Nephron (organoid): ENCODE results near the gene APOA4.

Source experiments
- H3K27ac Mint-ChIP-seq, 3 experiments: 2 replicates each; pipeline ENCODE4 v1.8.0; 2020; ENCODE audit warnings: mixed read lengths in 3 of 3, mild to moderate bottlenecking in 2 of 3, moderate library complexity in 1 of 3
- H3K27me3 Mint-ChIP-seq: 2 replicates; pipeline ENCODE4 v1.8.0; 2021; ENCODE audit warnings: low read depth, mild to moderate bottlenecking, moderate library complexity, mixed read lengths
- H3K36me3 Mint-ChIP-seq: 2 replicates; pipeline ENCODE4 v1.8.0; 2020; ENCODE audit warnings: low read depth, mixed read lengths
- H3K4me1 Mint-ChIP-seq: 2 replicates; pipeline ENCODE4 v1.8.0; 2020; ENCODE audit warnings: mixed read lengths
- H3K4me3 Mint-ChIP-seq, 3 experiments: 2 replicates each; pipeline ENCODE4 v1.8.0; 2020; ENCODE audit warnings: mild to moderate bottlenecking in 3 of 3, mixed read lengths in 3 of 3, moderate library complexity in 2 of 3
- H3K9me3 Mint-ChIP-seq: 2 replicates; pipeline ENCODE4 v1.8.0; 2020; ENCODE audit warnings: mixed read lengths
- CTCF ChIP-seq, 3 experiments: fragments of 200-600 bp; sonication (generic); IDR thresholded peaks; one replicate each; pipeline ENCODE4 v1.5.0; 2021; ENCODE audit warnings: antibody characterized with exemption in 3 of 3; ENCODE audit not compliant: unreplicated experiment in 3 of 3

APOA4 gene

DNA sequence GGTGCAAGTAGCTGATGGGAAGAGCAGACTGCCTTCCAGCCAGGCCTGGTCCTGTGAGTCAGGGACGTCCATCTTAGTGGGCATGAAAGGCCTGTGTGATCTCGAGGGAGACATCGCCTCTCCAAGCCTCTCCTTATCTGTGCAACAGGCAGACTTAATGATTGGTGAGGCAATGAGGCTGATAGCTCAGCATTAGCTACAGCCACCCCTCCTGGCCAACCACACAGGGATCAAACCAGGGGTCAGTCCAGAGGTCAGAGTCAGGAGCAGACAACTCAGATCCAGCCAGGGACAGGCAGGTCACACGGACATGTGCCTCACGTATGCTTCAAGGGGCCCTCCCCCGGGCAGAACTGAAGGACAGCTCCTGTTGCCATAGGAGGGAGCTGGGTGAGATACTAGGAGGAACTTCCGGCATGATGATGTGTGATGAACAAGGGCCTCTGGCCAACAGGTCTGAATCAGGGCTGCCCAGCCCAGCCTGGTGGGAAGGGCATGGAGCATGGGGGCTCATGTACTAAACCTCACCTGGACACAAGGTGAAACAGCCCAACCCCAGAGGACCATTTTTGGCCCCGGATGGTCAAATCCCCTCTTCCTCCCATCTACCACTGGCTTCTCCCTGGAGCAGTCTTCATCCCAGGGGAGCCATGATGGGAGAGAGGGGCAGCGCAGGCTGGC lies 3.8 kb upstream of the APOA4 start:
- no peaks in the 10 kb centered on the region for H3K27me3 Mint-ChIP-seq
- TF ChIP-seq CTCF (IDR thresholded peaks at IDR 0.05; ENCODE audit: unreplicated experiment in 3 of 3), result no peak
- no peak overlapping the region for H3K4me3 Mint-ChIP-seq
- H3K9me3 Mint-ChIP-seq, result no peaks in the 10 kb centered on the region
- no peaks in the 10 kb centered on the region for H3K4me1 Mint-ChIP-seq
- peak overlapping the region in 1 of 3 experiments; percentile 19 for H3K27ac Mint-ChIP-seq
- H3K36me3 Mint-ChIP-seq, result no peaks in the 10 kb centered on the region

DNA sequence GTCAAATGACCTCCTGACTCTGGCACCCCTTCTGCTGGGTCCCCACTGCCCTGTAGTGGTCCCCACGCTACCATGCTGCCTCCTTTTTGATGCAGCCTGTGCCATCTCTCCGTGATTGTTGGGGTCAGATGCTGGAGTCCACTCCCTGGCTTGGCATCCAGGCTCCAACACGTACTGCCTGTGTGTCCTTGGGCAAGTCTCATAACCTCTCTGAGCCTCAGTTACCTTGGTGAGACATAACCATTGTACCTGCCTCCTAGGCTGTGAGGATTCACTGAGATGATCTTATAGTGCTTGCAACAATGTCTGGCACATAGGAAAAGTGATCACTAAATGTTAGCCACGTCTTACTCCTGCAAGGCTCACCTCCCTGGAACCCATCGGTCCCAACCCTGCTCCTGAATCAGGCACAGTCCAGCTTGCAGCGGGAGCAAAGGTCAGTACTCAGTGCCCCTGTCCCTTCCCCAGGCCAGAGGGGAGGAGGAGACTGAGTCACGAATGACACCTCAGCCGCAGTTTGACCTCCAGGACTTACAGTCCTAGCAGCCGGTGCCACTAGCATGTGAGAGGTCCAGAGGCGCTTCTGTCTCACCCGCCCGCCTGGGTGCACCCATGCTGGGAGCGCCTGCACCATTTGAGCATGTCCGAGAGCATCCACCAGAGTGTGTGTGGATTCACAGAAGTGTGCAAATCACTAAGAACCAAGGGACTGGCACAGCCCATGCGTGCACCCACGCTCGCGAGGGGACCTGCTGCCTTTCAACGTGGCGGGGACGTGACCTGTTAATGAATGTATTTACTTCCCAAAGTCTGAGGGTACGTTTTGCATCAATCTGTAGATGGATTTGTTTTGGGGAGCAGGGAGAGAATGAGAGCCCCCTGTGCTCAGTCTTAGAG lies 3.0 kb upstream of the APOA4 start:
- Mint-ChIP-seq H3K9me3 (no peaks in the 10 kb centered on the region), H3K27me3 (no peaks in the 10 kb centered on the region), H3K36me3 (no peaks in the 10 kb centered on the region), H3K4me3 (no peak overlapping the region), H3K4me1 (no peaks in the 10 kb centered on the region), H3K27ac (peak overlapping the region in 1 of 3 experiments; percentile 19)
- TF ChIP-seq CTCF (IDR thresholded peaks at IDR 0.05; ENCODE audit: unreplicated experiment in 3 of 3), result no peak

DNA sequence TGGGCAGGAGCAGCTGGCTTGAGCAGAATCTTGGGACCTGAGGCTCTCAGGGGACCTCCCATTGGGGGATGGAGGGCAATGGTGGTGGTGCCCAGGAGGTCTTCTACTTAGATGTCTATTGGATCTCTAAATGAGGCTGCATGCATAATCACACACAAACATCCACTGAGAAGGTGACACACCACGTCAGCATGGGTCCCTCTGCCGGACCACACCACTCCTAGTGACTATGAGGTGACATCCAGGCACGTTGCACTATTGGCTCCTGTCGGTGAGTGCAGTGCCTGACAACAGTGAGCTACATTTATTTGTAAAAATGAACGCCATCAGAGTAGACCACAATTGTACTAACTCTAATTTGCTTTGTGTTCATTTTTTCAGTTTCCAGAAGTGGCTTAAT lies 2.3 kb upstream of the APOA4 start:
- H3K4me1 Mint-ChIP-seq, result no peaks in the 10 kb centered on the region
- H3K27ac Mint-ChIP-seq, result no peak overlapping the region
- no peak overlapping the region for H3K4me3 Mint-ChIP-seq
- no peaks in the 10 kb centered on the region for H3K27me3 Mint-ChIP-seq
- no peaks in the 10 kb centered on the region for H3K9me3 Mint-ChIP-seq
- no peaks in the 10 kb centered on the region for H3K36me3 Mint-ChIP-seq
- TF ChIP-seq CTCF (IDR thresholded peaks at IDR 0.05; ENCODE audit: unreplicated experiment in 3 of 3), result no peak

GRCh38 chr11:116822575-116822974 lies 529 bp downstream of the APOA4 start:
- Mint-ChIP-seq H3K27ac (no peak overlapping the region), H3K4me3 (no peak overlapping the region), H3K4me1 (no peaks in the 10 kb centered on the region), H3K36me3 (no peaks in the 10 kb centered on the region), H3K27me3 (no peaks in the 10 kb centered on the region), H3K9me3 (no peaks in the 10 kb centered on the region)
- no peak for TF ChIP-seq CTCF (IDR thresholded peaks at IDR 0.05; ENCODE audit: unreplicated experiment in 3 of 3)

DNA sequence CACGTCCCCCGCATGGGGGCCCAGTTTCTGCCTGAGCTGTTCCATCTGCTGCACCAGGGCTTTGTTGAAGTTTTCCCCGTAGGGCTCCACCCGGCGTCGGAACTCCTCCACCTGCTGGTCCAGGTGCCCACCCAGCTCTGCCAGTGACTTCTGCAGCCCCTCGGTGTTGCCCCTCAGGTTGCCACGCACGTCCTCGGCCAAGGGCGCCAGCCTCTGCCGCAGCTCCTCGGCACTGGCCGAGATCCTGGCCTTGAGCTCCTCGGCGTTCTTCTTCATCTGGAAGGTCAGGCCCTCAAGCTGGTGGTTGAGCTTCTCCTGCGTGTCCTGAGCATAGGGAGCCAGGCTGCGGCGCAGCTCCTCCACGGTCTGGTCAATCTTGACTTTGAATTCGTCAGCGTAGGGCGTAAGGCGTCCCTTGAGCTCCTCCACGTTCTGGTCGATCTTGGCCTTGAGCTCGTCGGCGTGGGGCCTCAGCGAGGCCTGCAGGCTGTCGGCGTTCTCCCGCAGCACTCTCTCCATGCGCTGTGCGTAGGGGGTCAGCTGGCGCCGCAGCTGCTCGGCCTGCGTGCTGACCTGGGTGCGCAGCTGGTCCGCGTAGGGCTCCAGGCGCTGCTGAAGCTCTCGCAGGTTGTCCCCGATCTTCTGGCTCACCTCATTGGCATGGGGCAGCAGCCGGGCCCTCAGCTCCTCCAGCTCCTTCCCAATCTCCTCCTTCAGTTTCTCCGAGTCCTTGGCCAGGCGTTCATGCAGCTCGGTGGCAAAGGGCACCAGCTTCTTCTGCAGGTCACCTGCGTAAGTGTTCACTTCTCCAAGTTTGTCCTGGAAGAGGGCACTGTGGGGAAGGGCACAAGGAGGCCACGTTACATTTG lies 1.8 kb downstream of the APOA4 start:
- TF ChIP-seq CTCF (IDR thresholded peaks at IDR 0.05; ENCODE audit: unreplicated experiment in 3 of 3), result no peak
- Mint-ChIP-seq H3K4me1 (no peaks in the 10 kb centered on the region), H3K27ac (no peak overlapping the region), H3K27me3 (no peaks in the 10 kb centered on the region), H3K36me3 (no peaks in the 10 kb centered on the region), H3K4me3 (no peak overlapping the region), H3K9me3 (no peaks in the 10 kb centered on the region)
